IPS-15b (cell line): ENCODE data around the gene IGFL4.

ENCODE experiments used
- H3K27me3 ChIP-seq: one replicate; pipeline ENCODE4 v1.6.1; 2013; ENCODE audit warnings: low read length; ENCODE audit not compliant: control insufficient read depth, insufficient read depth
- H3K36me3 ChIP-seq: one replicate; pipeline ENCODE4 v1.6.1; 2013; ENCODE audit warnings: low read length; ENCODE audit not compliant: control insufficient read depth, insufficient read depth
- H3K4me1 ChIP-seq: one replicate; pipeline ENCODE4 v1.6.1; 2013; ENCODE audit warnings: mild to moderate bottlenecking, low read length; ENCODE audit not compliant: control insufficient read depth, insufficient read depth
- H3K4me3 ChIP-seq: one replicate; pipeline ENCODE4 v1.5.1; 2013; ENCODE audit warnings: low read depth, low read length
- H3K9ac ChIP-seq: one replicate; pipeline ENCODE4 v1.6.1; 2013; ENCODE audit warnings: low read depth, mild to moderate bottlenecking, low read length
- H3K9me3 ChIP-seq: one replicate; pipeline ENCODE4 v1.6.1; 2013; ENCODE audit warnings: mild to moderate bottlenecking, low read length; ENCODE audit not compliant: control insufficient read depth, insufficient read depth

Gene IGFL4

DNA sequence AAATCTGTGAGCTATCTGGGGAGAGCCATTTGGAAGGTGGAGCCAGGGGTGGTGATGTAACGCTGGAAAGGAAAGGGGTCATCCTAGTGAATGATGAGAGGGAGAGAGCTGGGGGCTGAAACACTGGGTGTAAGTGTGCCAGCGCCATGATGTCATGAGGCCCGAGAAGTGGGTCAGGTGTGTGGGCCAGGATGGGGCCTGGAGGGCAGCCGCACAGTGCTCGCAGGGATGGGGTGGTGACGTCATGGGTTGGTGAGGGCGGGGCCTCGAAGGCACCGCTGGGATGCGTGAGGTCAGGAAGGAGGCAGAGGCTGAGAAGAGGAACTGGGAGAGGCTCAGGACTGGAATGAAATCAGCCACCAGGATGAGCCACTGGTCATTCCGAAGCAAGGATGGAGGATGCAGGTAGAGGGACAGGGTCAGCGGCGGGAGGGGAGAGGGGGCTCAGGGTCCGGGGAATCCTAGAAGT lies 41.1 kb downstream of the IGFL4 start:
- H3K4me1 ChIP-seq: no peaks in the 10 kb centered on the region
- H3K9ac ChIP-seq: no peak overlapping the region
- no peaks in the 10 kb centered on the region for H3K27me3 ChIP-seq
- H3K9me3 ChIP-seq: no peaks in the 10 kb centered on the region
- peaks cover 3% of the 10 kb centered on the region for H3K36me3 ChIP-seq
- peak overlapping the region; percentile 83 for H3K4me3 ChIP-seq

DNA sequence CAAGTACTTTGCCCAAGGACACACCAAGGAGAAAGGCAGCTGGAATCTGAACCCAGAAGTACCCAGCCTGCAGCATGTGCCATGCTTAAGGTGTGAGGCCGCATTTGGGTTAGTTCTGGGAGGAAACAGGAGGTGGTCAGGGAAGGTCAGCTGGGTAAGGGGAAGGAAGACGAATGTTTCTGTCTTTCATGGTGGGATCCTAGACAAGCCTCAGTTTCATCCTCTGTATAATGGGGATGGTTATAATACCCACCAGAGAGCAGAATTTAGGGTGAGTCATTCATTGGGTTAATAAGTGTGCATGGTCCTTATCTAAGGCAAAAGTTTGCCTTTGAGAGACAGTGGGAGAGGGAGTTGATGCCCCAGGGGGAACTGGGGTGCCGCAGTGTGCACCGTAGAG lies 42.0 kb downstream of the IGFL4 start:
- Histone ChIP-seq H3K27me3 (no peaks in the 10 kb centered on the region), H3K36me3 (peaks cover 3% of the 10 kb centered on the region), H3K9ac (no peak overlapping the region), H3K9me3 (no peaks in the 10 kb centered on the region), H3K4me1 (no peaks in the 10 kb centered on the region), H3K4me3 (no peak overlapping the region)

- Histone ChIP-seq H3K9ac (no peak overlapping the region), H3K27me3 (no peaks in the 10 kb centered on the region), H3K9me3 (no peaks in the 10 kb centered on the region), H3K36me3 (no peaks in the 10 kb centered on the region), H3K4me1 (no peaks in the 10 kb centered on the region), H3K4me3 (no peak overlapping the region)
Measured at GRCh38 chr19:45996933-45997332, 43.9 kb downstream of the IGFL4 start.

GRCh38 chr19:45995715-45996385 lies 45.0 kb downstream of the IGFL4 start:
- peak overlapping the region; percentile 89 for H3K4me3 ChIP-seq
- no peaks in the 10 kb centered on the region for H3K9me3 ChIP-seq
- no peaks in the 10 kb centered on the region for H3K4me1 ChIP-seq
- H3K36me3 ChIP-seq: no peaks in the 10 kb centered on the region
- H3K9ac ChIP-seq: peak overlapping the region; percentile 13
- no peaks in the 10 kb centered on the region for H3K27me3 ChIP-seq

GRCh38 chr19:45994998-45995714 lies 45.6 kb downstream of the IGFL4 start, which contains the start of gene CCDC61:
TSS of gene CCDC61 (plus strand) at chr19:45995467. CDS start at chr19:46003019, 7,552 bp downstream.
- H3K9ac ChIP-seq: peak within 1 kb of the TSS; percentile 13
- H3K4me1 ChIP-seq: no peaks in the 10 kb centered on the region
- no peaks in the 10 kb centered on the region for H3K36me3 ChIP-seq
- peak within 1 kb of the TSS; percentile 89 for H3K4me3 ChIP-seq
- no peaks in the 10 kb centered on the region for H3K9me3 ChIP-seq
- no peaks in the 10 kb centered on the region for H3K27me3 ChIP-seq

GRCh38 chr19:45994456-45994997 lies 46.3 kb downstream of the IGFL4 start:
- no peaks in the 10 kb centered on the region for H3K9me3 ChIP-seq
- no peak overlapping the region for H3K9ac ChIP-seq
- no peaks in the 10 kb centered on the region for H3K27me3 ChIP-seq
- H3K4me1 ChIP-seq: no peaks in the 10 kb centered on the region
- peak overlapping the region; percentile 37 for H3K4me3 ChIP-seq
- no peaks in the 10 kb centered on the region for H3K36me3 ChIP-seq

GRCh38 chr19:45990113-45990728 lies 50.6 kb downstream of the IGFL4 start:
- Histone ChIP-seq H3K9ac (no peak overlapping the region), H3K9me3 (no peaks in the 10 kb centered on the region)

More at GRCh38 chr19:45990113-45990728, 50.6 kb downstream of the IGFL4 start:
- H3K4me1 ChIP-seq: no peaks in the 10 kb centered on the region
- H3K27me3 ChIP-seq: no peaks in the 10 kb centered on the region
- no peak overlapping the region for H3K4me3 ChIP-seq
- no peaks in the 10 kb centered on the region for H3K36me3 ChIP-seq
